ENCODE data around the gene CDADC1.
"Not testable (repeated sequence)": the region's sequence is repeated elsewhere in the genome, so short reads cannot be mapped to it uniquely, and the experiment has no call there.

The CDADC1 gene

DNA sequence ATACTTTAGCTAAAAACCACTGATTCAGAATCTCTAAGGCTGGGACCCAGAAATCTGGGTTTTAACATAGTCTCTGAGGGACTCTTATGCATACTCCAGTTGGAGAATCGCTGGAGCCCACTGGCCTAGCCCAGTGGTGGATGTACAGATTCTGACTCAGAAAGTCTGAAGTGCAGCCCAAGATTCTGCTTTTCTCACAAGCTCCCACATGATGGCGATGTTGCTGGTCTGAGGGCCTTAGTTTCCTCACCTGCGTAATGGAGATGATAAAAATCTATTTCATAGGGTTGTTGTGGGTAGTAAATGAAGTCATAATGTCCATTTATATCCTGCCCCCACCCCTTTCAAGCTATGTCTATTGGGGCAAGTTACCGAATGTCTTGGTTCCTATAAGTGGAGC, 7.7 kb upstream of the CDADC1 start:
- peak in 1 of 2 experiments; percentile 42 for DNase-seq

DNA sequence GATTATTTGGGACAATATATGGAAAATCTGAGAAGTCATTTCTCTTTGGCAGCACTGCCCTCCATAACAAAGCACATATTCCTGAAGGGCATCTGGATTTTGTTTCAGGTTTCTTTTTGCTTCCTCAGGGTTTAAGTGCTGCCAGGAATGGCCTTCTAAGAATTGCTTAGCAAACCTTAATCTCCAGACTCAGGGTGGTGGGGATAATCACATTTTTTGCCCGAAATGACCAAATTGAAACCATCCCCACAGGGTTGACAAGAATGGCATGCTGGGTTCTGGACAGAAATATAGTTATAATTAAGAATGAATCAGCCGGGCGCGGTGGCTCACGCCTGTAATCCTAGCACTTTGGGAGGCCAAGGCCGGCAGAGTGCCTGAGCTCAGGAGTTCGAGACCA, 6.4 kb upstream of the CDADC1 start:
- no peak for DNase-seq

DNA sequence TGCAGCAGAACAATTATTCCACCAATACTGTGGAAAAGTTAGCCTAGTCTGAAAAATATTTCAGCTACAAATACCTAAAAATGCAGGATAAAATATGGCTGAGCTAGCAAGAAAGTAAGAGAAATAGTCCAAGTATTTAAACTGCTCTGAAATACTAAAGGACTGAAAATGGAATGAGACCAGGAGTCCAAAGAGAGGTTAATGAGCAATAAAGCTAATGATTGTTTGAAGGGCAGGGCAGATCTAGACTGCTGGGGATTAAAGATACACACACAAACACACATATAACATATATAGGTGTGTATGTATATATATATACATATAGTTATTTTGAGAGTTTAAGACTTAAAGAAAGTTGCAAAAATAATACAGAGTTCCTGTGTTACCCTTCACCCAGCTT, 2.6 kb upstream of the CDADC1 start:
- no peak for DNase-seq

DNA sequence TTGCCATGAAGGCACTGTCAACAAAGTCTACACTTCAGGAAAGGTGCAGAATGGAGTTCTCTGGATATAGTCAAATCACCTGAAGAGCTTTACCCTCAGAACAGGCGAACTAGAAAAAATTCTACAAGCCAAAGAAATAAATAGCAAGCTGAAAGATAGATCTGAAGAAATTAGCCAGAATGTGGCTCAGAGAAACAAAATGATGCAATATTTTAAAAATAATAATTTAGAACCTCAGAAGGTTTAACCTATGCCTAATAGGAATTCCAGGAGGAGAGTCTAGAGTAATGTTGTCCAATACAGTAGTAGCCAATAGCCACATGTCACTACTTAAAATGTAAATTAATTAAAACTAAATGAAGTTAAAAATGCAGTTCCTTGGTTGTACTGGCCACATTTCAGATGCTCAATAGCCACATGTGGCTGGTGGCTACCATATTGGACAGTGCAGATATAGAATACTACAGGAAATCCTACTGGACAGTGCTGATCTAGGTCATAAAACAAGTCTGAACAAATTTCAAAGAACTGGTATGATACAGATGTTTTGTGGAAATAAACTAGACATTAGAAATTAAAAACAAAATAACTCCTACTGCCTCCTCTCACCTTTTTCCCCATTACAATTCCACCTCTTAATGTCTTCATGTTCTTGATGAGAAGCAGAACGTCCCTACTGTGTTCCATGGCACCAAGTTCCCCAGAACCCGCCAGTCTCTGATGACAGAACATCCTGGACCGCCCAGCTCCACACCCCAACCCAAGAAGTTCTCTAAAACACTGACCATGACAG, 679 bp upstream of the CDADC1 start:
- no peak for DNase-seq

DNA sequence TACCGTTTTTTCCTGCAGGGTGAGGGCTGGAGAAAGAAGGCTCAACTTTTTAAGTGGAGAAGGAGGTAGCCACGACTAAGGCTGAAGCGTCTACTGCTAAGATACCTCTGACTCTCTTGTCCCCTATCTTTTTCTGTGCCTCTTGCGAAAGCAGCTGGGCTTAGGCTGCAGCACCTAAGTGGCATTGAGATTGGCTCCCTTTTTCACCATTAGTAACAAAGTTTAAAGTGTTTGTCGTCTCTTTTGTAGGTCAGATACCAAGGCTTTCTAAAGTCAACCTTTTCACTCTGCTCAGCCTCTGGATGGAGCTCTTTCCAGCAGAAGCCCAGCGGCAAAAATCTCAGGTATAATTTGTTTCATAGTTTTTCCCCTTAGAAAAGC, 887 bp downstream of the CDADC1 start:
- DNase-seq, result no peak

DNA sequence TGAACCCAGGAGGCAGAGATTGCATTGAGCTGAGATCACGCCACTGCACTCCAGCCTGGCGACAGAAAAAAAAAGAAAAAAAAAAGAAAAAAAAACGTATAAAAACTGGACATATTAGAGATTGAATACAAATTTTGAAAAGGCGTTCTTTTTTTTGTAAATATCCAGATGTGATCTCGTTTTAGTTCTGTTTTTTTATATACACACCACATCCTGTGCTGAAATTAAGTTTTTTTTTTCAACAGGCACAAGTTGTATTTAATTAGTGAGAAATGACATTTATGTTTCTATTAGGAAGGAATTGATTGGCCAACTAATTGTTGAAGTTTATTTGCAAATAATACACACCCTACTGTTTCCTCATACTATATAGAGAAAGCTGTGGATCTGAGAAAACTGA, 3.6 kb downstream of the CDADC1 start:
- DNase-seq, result no peak

DNA sequence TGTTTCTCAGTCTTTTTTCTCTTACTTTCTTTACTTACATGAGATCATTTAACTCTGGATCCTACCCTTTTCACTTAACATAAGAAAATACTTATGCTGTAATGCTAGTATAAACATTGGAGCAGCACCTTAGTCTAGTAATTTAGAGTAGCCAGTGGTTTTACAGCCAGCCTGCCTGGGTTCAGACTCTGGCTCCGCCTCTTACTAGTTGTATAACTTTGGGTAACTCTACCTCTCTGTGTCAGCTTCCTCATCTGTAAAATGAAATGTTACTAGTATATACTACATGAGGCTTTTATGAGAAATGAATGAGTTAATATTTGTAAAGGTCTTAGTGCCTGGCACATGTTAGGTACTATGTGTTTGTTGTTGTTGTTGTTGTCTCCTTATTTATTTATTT, 5.6 kb downstream of the CDADC1 start:
- no peak for DNase-seq

DNA sequence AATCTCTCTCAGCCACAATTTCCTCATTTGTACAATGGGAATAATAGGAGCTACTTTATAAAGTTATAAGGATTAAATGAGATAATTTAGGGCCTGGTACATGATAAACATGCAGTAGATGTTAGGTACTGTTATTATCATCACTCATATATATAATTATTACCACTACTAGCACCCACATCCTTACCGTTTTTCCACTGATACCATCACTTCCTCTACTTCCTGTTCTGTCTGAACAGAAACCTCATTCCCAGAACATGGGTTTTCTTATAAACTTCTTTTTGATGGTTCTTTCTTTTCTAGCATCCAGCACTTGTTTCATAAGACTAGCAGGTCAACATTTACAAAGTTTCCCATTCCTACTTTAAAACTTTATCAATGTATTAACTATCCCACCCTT, 6.3 kb downstream of the CDADC1 start:
- no peak for DNase-seq

DNA sequence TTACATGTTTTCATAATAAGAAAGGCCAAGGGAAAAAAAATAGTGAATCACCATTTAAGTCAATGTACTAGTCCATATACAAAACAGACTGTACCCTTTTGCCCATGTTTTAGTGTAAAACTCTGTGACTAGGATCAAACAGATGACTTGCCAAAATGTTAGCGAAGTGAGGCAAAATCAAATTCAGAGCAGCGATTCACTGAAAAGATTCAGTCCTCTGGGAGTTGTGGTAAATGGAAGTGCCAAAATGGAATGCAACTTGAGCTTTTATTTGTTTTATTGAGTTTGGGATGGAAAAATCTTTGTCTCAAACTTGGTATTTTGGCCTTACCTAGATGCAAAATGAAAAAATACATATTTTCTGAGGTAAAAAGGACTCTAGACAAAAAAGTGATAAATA, 9.1 kb downstream of the CDADC1 start:
- DNase-seq, result no peak

DNA sequence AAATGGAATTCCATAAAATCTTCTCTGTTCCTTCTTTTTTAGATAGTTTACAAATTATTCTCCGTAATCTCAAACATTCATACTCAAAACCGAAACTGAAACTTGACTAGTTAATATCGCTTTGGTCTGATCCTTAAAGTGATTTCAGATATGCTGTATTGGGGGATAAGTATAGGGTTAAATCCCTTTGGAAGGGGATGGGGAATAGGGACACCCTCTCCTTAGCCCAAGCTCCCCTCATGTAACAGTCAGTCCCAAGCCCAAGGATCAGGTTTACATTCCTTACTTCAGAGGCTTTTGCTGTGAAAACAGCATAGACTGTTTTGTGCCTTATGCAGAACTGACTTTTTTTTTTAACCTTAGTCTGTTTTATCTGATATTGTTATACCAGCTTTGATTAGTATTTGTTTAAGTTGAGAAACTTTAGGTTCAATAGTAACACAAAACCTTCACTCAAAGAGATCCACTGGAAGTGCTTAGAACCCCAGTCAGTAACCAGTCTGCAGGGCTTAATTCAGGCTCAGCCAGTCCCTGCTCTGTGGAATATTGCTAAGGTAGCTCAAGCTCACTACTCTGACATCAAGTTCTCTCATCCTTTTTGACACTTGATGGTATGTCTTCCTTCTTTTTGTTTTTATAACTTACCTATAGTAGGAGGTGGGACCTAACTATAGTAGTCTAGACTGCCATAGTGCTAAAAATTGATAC, 10.5 kb downstream of the CDADC1 start:
- DNase-seq, result no peak

DNA sequence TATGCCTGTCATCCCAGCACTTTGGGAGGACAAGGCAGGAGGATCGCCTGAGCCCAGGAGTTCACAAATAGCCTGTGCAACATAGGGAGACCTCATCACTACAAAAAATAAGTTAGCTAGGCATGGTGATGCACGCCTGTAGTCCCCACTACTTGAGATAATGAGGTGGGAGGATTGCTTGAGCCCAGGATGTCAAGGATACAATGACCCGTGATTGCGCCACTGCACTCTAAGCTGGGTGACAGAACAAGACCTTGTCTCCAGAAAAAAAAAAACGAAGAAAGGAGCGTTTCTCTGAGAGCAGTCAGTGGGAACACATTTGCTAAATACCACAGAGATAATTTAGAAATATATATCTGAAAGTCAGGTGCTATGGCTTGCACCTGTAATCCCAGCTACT, 11.9 kb downstream of the CDADC1 start:
- no peak for DNase-seq

DNA sequence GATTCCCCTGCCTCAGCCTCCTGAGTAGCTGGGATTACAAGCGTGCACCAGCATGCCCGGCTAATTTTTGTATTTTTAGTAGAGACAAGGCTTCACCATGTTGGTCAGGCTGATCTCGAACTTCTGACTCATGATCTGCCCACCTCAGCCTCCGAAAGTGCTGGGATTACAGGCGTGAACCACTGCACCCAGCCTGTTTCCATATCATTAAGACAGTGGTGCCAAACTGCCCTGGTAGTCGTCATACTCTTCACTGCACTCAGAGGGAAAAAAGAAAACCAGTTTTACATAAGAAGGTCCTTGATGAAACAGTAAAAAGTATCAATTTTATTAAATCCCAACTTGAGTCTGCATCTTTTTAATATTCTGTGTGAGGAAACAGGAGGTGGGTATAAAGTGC, 14.9 kb downstream of the CDADC1 start:
- no peak for DNase-seq

DNA sequence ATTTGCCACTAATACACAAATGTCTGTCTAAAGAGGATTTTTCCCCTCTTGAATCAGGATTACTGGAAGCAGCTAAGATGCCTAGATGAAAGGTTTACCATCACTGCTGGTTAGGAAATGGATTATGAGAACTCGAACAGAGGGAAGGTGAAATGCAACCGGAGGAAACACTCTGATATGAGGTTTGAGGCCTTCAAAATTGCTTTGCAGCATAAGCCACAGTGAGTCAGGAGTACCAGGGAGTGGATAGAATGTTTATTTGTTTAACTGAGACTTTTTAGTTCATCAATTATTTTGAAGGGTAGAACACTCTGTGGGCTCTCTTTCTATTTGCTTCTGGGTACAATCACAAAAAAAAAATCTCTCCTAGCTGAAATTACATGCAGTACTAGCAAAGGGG, 18.1 kb downstream of the CDADC1 start:
- no peak for DNase-seq

DNA sequence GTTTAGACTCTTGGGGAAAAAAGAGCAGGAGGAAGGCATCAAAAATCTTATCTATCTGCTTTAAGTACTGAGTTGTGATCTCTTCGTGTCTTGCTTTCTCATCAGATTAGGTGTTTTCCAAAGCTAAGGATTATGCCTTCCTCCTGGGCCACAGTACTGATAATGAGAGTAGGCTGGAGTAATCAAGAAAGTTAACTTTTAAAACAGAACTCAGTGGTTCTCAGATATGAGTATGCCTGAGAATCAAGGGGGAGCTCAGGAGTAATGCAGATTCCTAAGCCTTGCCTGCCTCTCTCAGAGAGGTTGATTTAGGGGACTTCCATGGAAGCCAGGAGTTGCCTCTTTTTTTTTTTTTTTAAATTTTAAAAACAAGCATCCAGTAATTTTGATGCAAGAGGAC, 23.5 kb downstream of the CDADC1 start:
- DNase-seq, result no peak

DNA sequence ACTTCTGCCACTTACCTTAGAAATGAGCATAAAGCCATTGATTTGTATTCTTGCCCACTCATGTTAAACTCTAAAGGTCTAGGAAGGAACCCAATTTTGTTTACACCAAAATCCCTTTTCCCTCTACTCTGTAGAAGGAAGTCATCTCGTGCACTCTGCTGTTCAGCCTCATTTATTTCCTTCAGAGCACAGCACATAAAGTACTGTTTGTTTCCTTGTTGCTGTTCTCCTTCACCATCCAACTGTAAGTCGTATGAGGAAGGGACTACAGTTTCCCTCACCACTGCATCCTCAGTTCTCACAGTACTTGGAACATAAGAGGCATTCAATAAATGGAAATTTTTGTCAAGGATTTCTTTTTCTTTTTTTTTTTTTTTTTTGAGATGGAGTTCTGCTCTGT, 24.6 kb downstream of the CDADC1 start:
- DNase-seq, result no peak

DNA sequence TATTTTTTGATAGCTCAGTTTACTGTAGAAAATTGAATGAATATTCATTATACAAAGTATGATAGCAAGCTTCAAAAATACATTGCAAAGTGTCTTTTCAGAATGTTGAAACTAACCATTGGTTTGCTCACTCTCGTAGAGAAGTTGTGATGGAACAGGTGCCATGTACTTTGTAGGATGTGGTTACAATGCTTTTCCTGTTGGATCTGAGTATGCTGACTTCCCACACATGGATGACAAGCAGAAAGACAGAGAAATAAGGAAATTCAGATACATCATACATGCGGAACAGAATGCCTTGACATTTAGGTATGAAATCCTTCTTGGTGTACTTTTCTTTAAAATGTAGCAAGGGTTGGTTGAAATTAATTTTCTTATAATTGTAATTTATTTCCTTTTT, 30.5 kb downstream of the CDADC1 start:
- no peak for DNase-seq

DNA sequence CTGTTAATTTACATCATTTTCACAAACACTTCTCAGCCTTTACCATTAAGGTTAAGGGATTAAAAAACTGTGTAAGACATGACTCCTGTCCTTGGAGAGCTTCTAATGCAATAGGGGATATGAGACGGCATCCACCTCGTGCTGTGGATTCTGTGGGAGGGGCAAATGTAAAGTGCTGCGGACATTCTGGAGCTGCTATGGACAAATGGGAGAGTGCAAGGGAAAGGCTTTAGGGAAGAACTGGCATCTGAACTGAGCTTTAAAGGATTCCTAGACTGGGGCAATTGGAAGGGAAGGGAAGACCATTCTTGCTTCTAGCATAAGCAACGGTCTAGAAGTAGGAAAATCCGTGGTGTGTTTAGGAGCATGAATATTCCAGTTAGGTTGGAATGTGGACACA, 31.4 kb downstream of the CDADC1 start:
- DNase-seq, result no peak

DNA sequence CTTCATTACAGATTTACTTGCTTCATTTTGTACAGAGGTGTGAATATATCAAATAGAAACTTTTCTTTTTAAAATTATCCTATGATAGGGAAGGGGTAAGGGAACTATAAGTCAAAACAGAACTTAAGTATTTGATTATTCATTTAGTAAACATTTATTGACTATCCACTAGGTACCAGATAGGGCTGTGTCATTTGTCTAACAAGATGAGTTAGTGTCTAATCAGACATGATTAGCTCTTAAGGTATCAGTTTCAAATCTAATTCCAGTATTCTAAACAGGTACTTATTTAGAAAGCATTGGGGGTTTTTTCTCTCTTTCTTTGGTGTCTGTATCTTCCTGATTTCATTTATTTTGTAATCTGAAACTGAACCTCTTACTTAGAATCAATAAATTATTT, 32.2 kb downstream of the CDADC1 start:
- DNase-seq, result no peak

DNA sequence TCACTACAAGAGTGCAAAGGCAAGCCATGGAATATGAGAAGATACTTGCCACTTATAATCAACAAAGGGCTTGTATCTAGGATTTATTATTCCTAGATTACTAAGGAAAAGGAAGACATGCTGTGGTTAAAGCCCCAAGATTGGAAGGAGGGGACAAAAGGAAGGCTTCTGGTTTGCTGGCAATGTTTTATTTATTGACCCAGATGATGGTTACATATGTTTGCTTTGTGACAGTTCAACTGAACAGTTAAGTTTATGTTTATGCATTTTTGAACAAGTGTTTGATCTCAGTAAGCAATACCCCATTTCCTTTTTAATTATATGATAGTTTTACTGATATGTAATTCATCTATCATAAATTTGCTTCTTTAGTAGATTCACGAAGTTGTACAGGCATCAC, 40.3 kb downstream of the CDADC1 start:
- no peak for DNase-seq

DNA sequence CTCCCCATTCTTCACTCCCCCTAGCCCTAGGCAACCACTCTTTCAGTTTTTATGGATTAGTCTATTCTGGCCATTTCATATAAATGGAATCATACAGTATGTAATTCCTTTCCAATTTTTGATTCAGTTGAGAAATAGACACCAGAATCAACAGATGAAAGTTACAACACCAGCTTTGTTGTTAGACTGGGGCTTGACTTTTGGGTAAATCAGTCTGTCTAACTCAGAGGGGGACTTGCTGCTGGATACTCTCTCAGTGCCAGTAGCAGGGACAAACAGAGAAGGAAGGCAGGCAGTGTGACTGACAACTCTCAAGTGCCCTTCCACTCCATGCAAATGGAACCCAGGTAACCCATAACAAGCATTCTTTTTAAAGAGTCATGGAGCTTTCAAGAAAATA, 40.7 kb downstream of the CDADC1 start:
- DNase-seq, result no peak

DNA sequence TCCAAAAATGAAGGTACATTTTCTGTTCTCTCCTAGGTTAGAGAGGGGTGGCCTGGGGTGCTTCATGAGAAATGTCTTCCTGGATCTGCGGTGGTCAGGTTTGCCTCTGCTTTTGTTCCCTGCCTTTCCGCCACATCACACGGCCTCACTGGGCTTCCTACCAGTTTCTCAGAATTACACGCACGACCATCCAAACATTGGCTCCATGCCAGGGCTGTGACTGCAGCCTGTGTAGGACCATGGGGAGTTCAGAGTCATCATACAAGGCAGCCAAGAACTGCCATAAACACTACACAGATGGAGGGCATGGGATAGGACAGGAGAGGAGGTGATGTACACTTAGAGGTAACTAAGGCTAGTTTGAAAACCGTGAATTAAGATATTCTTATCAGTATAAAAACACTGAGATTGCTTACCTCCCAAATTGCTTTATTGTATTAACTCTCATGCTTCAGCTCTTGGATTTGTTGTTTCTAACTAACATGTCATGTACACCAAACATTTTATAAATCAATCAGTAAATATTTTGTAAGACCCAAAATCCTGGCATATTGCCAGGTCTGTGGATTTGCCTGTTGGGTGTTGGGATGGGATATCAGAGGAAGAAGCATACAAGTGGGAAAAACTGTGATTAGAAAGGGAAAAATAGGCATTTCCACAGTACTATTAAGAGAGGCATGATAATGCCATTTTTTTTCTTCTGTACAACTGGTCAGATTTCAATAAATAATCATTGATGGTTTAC, 45.2 kb downstream of the CDADC1 start:
- no peak for DNase-seq

DNA sequence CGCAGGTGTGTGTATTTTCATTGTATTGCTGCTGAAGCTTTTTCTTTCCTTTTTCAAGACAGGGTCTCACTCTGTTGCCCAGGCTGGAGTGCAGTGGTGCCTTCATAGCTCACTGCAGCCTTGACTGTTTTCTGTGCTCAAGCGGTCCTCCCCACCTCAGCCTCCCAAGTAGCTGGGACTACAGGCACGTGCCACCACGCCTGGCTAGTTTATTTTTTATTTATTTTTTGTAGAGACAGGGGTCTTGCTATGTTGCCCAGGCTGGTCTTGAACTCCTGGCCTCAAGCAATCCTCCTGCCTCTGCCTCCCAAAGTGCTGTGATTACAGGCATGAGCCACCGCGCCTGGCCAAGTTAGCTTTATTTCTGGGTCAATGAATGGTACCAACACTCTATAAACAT, 47.0 kb downstream of the CDADC1 start:
- DNase-seq, result not testable (repeated sequence)

DNA sequence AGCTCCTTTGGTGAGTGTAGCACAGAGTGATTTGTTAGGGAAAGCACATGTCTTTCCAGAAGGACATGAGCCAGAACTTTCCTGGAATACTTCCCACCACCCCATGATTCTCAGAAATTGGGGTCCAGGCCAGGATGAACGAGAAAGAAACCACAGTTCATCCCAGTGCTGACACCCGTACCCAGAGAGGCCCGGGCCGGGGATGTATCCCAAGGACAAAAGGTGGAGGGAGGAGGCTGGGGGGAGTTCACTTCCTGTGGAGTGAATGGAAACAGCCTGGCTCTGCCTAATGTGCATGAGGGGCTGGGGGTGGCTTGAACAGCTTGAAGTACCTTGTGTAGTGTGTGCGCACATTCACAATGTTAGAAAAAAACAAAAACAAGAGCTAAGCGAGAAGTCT, 47.5 kb downstream of the CDADC1 start:
- DNase-seq, result no peak

DNA sequence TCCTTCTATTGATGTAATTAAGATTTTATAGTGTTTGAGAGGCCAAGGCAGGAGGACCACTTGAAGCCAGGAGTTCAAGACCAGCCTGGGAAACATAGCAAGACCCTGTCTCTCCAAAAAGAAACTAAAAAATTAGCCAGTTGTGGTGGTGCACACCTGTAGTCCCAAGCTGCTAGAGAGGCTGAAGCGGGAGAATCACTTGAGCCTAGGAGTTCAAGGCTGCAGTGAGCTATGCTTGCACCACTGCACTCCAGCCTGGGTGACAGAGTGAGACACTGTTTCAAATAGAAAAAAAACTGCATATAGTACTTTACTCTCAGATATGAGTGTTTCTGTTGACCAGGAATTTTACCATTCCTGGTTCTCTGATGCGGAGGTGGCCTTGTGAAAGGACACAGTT, 48.9 kb downstream of the CDADC1 start:
- no peak for DNase-seq

Data from stimulated activated CD4-positive, alpha-beta T cell treated with anti-CD3 and anti-CD28 coated beads, Interleukin-4, amount 100 ng/mL, for 4 hours (primary cell).